SK-N-SH treated with all-trans-retinoic acid at 6 μM for 48 hours (cell line): ENCODE data around the gene IMP4.

ENCODE experiments used
- ATAC-seq: fragments of 200-7000 bp; cut with Tn5 transposase; 3 replicates; pipeline ENCODE4 v1.9.1; 2020; ENCODE audit warnings: mild to moderate bottlenecking, moderate library complexity
- ARNTL ChIP-seq: fragments of 450-650 bp; formaldehyde crosslinking; IDR thresholded peaks from 2 replicates; pipeline ENCODE4 v1.5.0; 2020; ENCODE audit warnings: low read depth, mild to moderate bottlenecking, moderate library complexity, borderline replicate concordance
- CSDC2 ChIP-seq: fragments of 250-450 bp; sonication (Bioruptor Pico); IDR thresholded peaks from 2 replicates; pipeline ENCODE4 v1.5.0; 2020; ENCODE audit warnings: mild to moderate bottlenecking, moderate library complexity
- ESRRG ChIP-seq: fragments of 250-450 bp; sonication (Bioruptor Pico); IDR thresholded peaks from 2 replicates; pipeline ENCODE4 v1.6.1; 2021; ENCODE audit warnings: mild to moderate bottlenecking
- GLIS3 ChIP-seq: fragments of 250-450 bp; sonication (Bioruptor Pico); IDR thresholded peaks from 2 replicates; pipeline ENCODE4 v1.5.0; 2020; ENCODE audit warnings: mild to moderate bottlenecking, moderate library complexity
- ISL1 ChIP-seq: fragments of 250-450 bp; sonication (Bioruptor Pico); IDR thresholded peaks from 2 replicates; pipeline ENCODE4 v2.1.2; 2022; ENCODE audit warnings: mild to moderate bottlenecking, moderate library complexity
- OSR1 ChIP-seq: fragments of 250-450 bp; sonication (Bioruptor Pico); IDR thresholded peaks from 2 replicates; pipeline ENCODE4 v1.8.0; 2022; ENCODE audit warnings: moderate library complexity, mild to moderate bottlenecking, inconsistent platforms
- PPARA ChIP-seq: fragments of 250-450 bp; sonication (Bioruptor Pico); IDR thresholded peaks from 2 replicates; pipeline ENCODE4 v1.5.0; 2020; ENCODE audit warnings: mild to moderate bottlenecking, borderline replicate concordance
- RARB ChIP-seq: fragments of 250-450 bp; sonication (Bioruptor Pico); IDR thresholded peaks from 2 replicates; pipeline ENCODE4 v1.8.0; 2021; ENCODE audit warnings: mild to moderate bottlenecking, moderate library complexity
- SNAI2 ChIP-seq: fragments of 250-450 bp; sonication (Bioruptor Pico); IDR thresholded peaks from 2 replicates; pipeline ENCODE4 v1.5.0; 2020; ENCODE audit warnings: mild to moderate bottlenecking, moderate library complexity
- TCF4 ChIP-seq: fragments of 250-450 bp; sonication (Bioruptor Pico); IDR thresholded peaks from 2 replicates; pipeline ENCODE4 v1.8.0; 2021; ENCODE audit warnings: mild to moderate bottlenecking, moderate library complexity, borderline replicate concordance
- TOX ChIP-seq: fragments of 250-450 bp; sonication (Bioruptor Pico); IDR thresholded peaks from 2 replicates; pipeline ENCODE4 v1.8.0; 2021; ENCODE audit warnings: mild to moderate bottlenecking, moderate library complexity, borderline replicate concordance
- ZC3H10 ChIP-seq: fragments of 250-450 bp; sonication (Bioruptor Pico); IDR thresholded peaks from 2 replicates; pipeline ENCODE4 v1.5.1; 2021; ENCODE audit warnings: mild to moderate bottlenecking, moderate library complexity
- ZFP3 ChIP-seq: fragments of 250-450 bp; sonication (Bioruptor Pico); IDR thresholded peaks from 2 replicates; pipeline ENCODE4 v1.5.0; 2020; ENCODE audit warnings: mild to moderate bottlenecking, moderate library complexity
- ZFP30 ChIP-seq: fragments of 450-650 bp; formaldehyde crosslinking; IDR thresholded peaks from 2 replicates; pipeline ENCODE4 v1.5.0; 2022; ENCODE audit warnings: mild to moderate bottlenecking, moderate library complexity
- ZNF565 ChIP-seq: fragments of 450-650 bp; formaldehyde crosslinking; conservative IDR thresholded peaks from 2 replicates; pipeline ENCODE4 v1.5.0; 2020; ENCODE audit warnings: low read depth, mild to moderate bottlenecking, moderate library complexity
- ZNF70 ChIP-seq: fragments of 450-650 bp; formaldehyde crosslinking; IDR thresholded peaks from 2 replicates; pipeline ENCODE4 v1.5.0; 2020; ENCODE audit warnings: mild to moderate bottlenecking, moderate library complexity
- ZNF8 ChIP-seq: fragments of 450-650 bp; formaldehyde crosslinking; IDR thresholded peaks from 2 replicates; pipeline ENCODE4 v1.5.0; 2020; ENCODE audit warnings: mild to moderate bottlenecking, moderate library complexity
- TF ChIP-seq, protein P1 (sequence below): fragments of 250-450 bp; sonication (Bioruptor Pico); IDR thresholded peaks from 2 replicates; pipeline ENCODE4 v1.8.0; 2020; ENCODE audit warnings: mild to moderate bottlenecking, moderate library complexity, borderline replicate concordance
- TF ChIP-seq, protein P2 (sequence below): fragments of 250-450 bp; sonication (Bioruptor Pico); IDR thresholded peaks from 2 replicates; pipeline ENCODE4 v1.5.1; 2021; ENCODE audit warnings: mild to moderate bottlenecking, moderate library complexity
- TF ChIP-seq, protein P3 (sequence below): fragments of 250-450 bp; sonication (Bioruptor Pico); IDR thresholded peaks from 2 replicates; pipeline ENCODE4 v1.5.1; 2020; ENCODE audit warnings: low read depth, mild to moderate bottlenecking, moderate library complexity
- TF ChIP-seq, protein P4 (sequence below): fragments of 250-450 bp; sonication (Bioruptor Pico); IDR thresholded peaks from 2 replicates; pipeline ENCODE4 v1.8.0; 2021; ENCODE audit warnings: low read depth, mild to moderate bottlenecking, moderate library complexity, borderline replicate concordance
- TF ChIP-seq, protein P5 (sequence below): fragments of 250-450 bp; sonication (Bioruptor Pico); IDR thresholded peaks from 2 replicates; pipeline ENCODE4 v1.5.0; 2020; ENCODE audit warnings: mild to moderate bottlenecking, moderate library complexity

The IMP4 gene

DNA sequence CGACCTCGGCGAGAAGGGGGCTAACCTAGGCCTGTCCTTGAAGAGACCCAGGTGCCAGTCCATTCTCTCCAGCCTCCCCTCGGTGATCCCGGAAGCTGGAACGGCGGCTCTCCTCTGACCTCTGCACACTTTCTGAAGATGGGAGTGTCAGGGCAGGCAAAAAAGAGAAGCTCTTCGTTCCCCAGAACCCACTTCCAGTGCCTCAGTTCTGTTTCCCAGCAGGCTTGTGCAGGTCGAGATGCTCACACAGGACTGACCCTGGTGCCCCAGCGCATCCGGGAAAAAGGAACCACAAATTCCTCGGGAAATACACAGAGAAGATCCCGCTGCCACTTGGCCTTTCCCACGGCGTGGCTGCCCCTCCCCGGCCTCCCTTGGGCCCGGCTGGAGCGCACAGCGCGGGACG is 12.5 kb downstream of the IMP4 start:
- ATAC-seq = peak; percentile 4; the same call in 2 of the 3 replicates
- TF ChIP-seq, protein P1, sequence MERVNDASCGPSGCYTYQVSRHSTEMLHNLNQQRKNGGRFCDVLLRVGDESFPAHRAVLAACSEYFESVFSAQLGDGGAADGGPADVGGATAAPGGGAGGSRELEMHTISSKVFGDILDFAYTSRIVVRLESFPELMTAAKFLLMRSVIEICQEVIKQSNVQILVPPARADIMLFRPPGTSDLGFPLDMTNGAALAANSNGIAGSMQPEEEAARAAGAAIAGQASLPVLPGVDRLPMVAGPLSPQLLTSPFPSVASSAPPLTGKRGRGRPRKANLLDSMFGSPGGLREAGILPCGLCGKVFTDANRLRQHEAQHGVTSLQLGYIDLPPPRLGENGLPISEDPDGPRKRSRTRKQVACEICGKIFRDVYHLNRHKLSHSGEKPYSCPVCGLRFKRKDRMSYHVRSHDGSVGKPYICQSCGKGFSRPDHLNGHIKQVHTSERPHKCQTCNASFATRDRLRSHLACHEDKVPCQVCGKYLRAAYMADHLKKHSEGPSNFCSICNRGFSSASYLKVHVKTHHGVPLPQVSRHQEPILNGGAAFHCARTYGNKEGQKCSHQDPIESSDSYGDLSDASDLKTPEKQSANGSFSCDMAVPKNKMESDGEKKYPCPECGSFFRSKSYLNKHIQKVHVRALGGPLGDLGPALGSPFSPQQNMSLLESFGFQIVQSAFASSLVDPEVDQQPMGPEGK = no peak
- TF ChIP-seq ESRRG (CRISPR knock-in tag) = no peak
- TF ChIP-seq RARB (CRISPR knock-in tag) = no peak
- no peak for TF ChIP-seq PPARA (CRISPR knock-in tag)
- no peak for TF ChIP-seq GLIS3
- no peak for TF ChIP-seq TCF4 (CRISPR knock-in tag)
- no peak for TF ChIP-seq CSDC2 (CRISPR knock-in tag)
- TF ChIP-seq ZC3H10 (CRISPR knock-in tag) = no peak
- no peak for TF ChIP-seq ARNTL (CRISPR knock-in tag)
- TF ChIP-seq, protein P2, sequence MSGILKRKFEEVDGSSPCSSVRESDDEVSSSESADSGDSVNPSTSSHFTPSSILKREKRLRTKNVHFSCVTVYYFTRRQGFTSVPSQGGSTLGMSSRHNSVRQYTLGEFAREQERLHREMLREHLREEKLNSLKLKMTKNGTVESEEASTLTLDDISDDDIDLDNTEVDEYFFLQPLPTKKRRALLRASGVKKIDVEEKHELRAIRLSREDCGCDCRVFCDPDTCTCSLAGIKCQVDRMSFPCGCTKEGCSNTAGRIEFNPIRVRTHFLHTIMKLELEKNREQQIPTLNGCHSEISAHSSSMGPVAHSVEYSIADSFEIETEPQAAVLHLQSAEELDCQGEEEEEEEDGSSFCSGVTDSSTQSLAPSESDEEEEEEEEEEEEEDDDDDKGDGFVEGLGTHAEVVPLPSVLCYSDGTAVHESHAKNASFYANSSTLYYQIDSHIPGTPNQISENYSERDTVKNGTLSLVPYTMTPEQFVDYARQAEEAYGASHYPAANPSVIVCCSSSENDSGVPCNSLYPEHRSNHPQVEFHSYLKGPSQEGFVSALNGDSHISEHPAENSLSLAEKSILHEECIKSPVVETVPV (CRISPR knock-in tag) = no peak
- TF ChIP-seq ZFP30 = no peak
- TF ChIP-seq ZNF565 (CRISPR knock-in tag) = no peak
- TF ChIP-seq, protein P3, sequence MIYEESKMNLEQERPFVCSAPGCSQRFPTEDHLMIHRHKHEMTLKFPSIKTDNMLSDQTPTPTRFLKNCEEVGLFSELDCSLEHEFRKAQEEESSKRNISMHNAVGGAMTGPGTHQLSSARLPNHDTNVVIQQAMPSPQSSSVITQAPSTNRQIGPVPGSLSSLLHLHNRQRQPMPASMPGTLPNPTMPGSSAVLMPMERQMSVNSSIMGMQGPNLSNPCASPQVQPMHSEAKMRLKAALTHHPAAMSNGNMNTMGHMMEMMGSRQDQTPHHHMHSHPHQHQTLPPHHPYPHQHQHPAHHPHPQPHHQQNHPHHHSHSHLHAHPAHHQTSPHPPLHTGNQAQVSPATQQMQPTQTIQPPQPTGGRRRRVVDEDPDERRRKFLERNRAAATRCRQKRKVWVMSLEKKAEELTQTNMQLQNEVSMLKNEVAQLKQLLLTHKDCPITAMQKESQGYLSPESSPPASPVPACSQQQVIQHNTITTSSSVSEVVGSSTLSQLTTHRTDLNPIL (CRISPR knock-in tag) = no peak
- no peak for TF ChIP-seq SNAI2
- TF ChIP-seq ZNF8 (CRISPR knock-in tag) = no peak
- TF ChIP-seq, protein P4, sequence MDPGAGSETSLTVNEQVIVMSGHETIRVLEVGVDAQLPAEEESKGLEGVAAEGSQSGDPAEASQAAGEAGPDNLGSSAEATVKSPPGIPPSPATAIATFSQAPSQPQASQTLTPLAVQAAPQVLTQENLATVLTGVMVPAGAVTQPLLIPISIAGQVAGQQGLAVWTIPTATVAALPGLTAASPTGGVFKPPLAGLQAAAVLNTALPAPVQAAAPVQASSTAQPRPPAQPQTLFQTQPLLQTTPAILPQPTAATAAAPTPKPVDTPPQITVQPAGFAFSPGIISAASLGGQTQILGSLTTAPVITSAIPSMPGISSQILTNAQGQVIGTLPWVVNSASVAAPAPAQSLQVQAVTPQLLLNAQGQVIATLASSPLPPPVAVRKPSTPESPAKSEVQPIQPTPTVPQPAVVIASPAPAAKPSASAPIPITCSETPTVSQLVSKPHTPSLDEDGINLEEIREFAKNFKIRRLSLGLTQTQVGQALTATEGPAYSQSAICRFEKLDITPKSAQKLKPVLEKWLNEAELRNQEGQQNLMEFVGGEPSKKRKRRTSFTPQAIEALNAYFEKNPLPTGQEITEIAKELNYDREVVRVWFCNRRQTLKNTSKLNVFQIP (CRISPR knock-in tag) = no peak
- no peak for TF ChIP-seq ZNF70

DNA sequence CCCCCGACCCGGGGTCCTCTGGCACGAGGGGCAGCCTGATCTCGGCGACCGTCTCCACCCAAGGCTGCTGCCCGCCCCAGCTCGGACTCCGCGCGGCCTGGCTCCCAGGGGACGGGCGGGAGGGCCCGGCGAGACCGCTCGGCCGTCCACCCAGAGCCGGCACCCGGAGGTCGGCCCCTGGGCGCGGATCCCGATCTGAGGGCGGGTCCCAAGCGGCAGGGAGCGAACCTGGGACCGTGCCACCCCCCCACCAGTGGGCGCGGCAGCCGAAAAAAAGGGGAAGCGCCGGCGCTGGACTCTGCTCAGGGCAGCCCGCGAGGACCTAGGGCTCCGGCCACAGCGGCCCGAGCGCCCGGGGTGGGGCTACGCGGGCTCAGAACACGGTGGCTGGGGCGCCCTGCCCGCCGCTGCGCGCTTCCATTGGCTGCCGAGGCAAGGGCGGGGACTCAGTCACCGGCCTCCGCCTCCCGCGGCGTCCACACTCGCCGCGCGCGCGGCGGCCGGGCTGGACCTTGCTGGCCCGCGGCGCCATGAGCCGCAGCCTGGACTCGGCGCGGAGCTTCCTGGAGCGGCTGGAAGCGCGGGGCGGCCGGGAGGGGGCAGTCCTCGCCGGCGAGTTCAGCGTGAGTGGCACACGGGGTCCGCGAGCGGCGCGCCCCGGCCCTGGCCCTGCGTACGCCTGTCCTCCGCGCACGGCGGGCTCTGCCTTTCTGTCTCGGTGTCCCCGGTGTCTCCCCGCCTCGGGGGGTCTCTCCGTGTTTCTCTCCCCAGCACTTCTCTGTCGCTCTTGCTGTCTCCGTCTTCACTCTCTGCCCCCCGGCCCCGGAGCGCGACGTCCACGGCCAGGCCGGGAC is 13.1 kb downstream of the IMP4 start, which contains the start of gene PTPN18:
Gene PTPN18, plus strand, starts transcription at position 479 of the 854 bp plus-strand sequence. Its CDS starts 52 bp downstream, at position 531.
- TF ChIP-seq ZC3H10 (CRISPR knock-in tag) = no peak
- TF ChIP-seq ZNF70 = no peak
- TF ChIP-seq, protein P3 (CRISPR knock-in tag) = no peak
- TF ChIP-seq TCF4 (CRISPR knock-in tag) = no peak
- TF ChIP-seq GLIS3 = no peak
- no peak for TF ChIP-seq ZNF565 (CRISPR knock-in tag)
- TF ChIP-seq, protein P4 (CRISPR knock-in tag) = no peak
- no peak for TF ChIP-seq ZFP3
- no peak for TF ChIP-seq ESRRG (CRISPR knock-in tag)
- TF ChIP-seq SNAI2 = no peak
- no peak for TF ChIP-seq ARNTL (CRISPR knock-in tag)
- TF ChIP-seq CSDC2 (CRISPR knock-in tag) = no peak
- TF ChIP-seq TOX (CRISPR knock-in tag) = no peak
- no peak for TF ChIP-seq ZNF8 (CRISPR knock-in tag)
- no peak for TF ChIP-seq OSR1 (CRISPR knock-in tag)
- TF ChIP-seq ISL1 = no peak
- TF ChIP-seq, protein P2 (CRISPR knock-in tag) = no peak
- TF ChIP-seq, protein P5, sequence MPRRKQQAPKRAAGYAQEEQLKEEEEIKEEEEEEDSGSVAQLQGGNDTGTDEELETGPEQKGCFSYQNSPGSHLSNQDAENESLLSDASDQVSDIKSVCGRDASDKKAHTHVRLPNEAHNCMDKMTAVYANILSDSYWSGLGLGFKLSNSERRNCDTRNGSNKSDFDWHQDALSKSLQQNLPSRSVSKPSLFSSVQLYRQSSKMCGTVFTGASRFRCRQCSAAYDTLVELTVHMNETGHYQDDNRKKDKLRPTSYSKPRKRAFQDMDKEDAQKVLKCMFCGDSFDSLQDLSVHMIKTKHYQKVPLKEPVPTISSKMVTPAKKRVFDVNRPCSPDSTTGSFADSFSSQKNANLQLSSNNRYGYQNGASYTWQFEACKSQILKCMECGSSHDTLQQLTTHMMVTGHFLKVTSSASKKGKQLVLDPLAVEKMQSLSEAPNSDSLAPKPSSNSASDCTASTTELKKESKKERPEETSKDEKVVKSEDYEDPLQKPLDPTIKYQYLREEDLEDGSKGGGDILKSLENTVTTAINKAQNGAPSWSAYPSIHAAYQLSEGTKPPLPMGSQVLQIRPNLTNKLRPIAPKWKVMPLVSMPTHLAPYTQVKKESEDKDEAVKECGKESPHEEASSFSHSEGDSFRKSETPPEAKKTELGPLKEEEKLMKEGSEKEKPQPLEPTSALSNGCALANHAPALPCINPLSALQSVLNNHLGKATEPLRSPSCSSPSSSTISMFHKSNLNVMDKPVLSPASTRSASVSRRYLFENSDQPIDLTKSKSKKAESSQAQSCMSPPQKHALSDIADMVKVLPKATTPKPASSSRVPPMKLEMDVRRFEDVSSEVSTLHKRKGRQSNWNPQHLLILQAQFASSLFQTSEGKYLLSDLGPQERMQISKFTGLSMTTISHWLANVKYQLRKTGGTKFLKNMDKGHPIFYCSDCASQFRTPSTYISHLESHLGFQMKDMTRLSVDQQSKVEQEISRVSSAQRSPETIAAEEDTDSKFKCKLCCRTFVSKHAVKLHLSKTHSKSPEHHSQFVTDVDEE (CRISPR knock-in tag) = no peak
- TF ChIP-seq, all 23 proteins: peak for 0
- ATAC-seq = peak; percentile 98
